ENCODE results near the gene CAPN10.

Gene CAPN10

DNA sequence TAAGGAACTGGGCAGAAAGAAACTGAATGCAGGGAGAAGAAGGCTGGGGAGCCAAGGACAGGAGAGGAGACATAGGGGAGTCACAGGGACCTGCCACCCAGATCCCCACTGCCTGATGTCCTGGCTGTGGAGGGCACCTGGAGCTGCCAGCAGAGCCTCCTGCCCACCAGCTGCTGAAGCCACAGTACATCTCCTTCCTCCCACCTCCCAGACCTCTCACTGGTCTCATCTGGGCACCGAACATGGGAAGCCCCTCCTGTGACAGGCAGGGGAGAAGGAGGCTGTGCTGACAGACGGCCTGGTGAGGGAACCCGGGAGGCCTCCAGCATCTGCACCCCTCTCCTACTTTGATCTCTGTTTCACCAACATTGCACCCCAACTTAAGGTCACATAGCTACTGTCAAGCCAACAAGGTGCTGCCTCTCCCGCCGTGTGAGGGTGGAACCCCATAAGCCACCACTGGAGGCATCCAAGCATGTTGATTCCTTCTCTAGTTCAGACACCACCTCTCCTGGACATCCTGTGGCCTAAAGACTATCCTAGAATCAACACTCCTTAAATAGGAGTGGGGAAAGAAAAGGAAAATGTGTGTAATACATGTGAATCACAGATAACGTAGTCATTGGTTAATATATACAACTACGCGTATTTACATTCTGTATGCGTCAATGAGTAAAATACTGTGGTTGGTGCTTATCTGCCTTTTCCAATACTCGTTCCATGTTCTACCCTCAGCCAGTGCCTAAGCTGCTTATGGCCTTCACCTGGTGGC lies 21.8 kb upstream of the CAPN10 start:
- H3K4me3 ChIP-seq (ENCODE audit: control insufficient read depth, low read depth, low read length), result no peak overlapping the region
- TF ChIP-seq, protein P1, sequence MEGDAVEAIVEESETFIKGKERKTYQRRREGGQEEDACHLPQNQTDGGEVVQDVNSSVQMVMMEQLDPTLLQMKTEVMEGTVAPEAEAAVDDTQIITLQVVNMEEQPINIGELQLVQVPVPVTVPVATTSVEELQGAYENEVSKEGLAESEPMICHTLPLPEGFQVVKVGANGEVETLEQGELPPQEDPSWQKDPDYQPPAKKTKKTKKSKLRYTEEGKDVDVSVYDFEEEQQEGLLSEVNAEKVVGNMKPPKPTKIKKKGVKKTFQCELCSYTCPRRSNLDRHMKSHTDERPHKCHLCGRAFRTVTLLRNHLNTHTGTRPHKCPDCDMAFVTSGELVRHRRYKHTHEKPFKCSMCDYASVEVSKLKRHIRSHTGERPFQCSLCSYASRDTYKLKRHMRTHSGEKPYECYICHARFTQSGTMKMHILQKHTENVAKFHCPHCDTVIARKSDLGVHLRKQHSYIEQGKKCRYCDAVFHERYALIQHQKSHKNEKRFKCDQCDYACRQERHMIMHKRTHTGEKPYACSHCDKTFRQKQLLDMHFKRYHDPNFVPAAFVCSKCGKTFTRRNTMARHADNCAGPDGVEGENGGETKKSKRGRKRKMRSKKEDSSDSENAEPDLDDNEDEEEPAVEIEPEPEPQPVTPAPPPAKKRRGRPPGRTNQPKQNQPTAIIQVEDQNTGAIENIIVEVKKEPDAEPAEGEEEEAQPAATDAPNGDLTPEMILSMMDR (IDR thresholded peaks at IDR 0.05; ENCODE audit: control insufficient read depth, insufficient read depth, low read depth, low read length, missing control alignments), result no peak
- DNase-seq (ENCODE audit: low read depth), result no peak

DNA sequence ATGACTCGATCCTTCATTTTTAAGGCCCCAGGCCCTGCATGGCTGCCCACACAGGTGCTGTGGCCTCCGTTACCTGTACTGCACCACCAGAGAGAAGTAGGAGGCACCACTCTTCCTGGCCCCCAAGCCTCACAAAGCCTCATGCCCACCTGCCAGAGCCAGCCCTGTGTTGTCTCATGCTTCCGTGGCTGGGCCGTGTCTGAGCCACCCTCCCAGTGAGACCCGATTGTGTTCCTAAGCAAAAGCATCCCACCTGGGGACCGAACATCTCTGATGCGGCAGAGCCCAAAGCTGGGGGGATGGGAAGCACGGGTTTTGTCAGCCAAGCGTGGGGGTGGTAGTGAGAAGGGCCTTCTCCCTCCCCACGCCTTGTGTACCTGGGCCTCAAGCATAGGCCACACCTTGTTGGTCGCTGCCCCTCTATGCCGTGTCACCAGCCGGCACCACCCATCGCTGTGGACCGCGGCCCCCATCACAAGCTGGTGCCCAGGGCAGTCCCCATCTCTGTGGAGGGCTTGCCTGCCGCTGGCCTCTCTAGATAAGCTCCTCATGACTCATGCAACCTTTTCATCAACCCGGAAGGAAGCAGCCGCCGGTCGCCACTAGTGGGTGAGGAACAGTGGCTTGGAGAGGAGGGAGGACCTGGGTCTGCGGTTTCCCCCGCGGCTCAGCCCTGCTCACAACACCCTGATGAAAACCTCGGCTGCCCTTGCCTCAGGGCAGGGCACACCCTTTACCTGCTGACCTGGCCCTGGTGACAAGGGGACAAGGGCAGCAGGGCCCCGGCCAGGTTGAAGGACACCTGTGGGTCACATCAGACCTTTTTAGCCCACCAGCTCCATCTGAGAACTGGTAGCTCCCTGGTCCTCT lies 21.0 kb upstream of the CAPN10 start:
- DNase-seq (ENCODE audit: low read depth), result no peak
- no peak overlapping the region; the same call in 1 of the 2 replicates for H3K4me3 ChIP-seq (ENCODE audit: control insufficient read depth, low read depth, low read length)
- TF ChIP-seq, protein P1 (IDR thresholded peaks at IDR 0.05; ENCODE audit: control insufficient read depth, insufficient read depth, low read depth, low read length, missing control alignments), result no peak

DNA sequence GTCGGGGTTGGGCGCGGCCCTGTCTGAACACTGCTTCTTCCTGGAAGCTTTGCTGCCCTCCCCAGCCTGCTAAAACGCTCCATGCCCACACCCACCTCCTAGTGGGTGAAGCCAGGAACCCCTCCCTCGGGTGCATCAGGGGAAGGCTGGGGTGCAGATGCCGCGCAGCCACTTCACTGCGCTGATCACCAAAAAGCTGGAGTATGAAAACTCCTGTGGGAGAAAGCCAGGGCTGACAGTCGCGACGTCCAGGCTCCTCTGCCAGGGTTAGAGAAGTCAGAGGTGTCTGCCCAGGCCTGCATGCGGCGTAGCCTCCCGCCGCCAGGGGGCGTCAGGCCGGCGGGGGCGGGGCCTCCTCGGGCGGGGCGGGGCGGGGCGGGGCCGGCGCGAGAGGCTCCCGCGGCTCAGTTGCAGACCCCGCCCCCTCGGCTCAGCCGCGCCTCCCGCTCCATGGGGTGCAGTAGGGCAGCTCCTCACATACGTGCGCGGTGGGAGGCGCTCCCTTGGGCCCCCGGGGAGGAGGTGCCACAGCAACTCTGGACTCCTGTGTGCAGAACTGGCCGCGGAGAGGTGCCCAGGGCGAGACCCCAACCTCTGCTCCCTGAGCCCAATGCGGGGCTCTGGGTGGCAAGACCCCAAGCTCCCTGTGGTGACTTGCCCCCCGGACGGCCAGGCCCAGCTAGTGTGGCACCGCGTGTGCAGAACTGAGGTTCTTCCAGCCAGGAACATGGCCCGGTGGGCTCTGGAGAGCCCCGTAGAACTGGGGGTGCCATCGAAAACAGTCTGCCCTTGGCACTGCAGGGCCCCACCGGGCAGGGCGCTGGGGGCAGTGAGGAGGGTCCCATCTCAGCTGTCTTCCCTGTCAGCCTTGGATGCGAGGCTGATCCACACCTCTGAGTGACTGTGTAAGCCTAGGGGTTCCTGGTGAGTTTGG lies 20.1 kb upstream of the CAPN10 start:
- peak overlapping the region; percentile 26 for H3K4me3 ChIP-seq (ENCODE audit: control insufficient read depth, low read depth, low read length)
- TF ChIP-seq, protein P1 (IDR thresholded peaks at IDR 0.05; ENCODE audit: control insufficient read depth, insufficient read depth, low read depth, low read length, missing control alignments), result peak; percentile 76
- no peak for DNase-seq (ENCODE audit: low read depth)

DNA sequence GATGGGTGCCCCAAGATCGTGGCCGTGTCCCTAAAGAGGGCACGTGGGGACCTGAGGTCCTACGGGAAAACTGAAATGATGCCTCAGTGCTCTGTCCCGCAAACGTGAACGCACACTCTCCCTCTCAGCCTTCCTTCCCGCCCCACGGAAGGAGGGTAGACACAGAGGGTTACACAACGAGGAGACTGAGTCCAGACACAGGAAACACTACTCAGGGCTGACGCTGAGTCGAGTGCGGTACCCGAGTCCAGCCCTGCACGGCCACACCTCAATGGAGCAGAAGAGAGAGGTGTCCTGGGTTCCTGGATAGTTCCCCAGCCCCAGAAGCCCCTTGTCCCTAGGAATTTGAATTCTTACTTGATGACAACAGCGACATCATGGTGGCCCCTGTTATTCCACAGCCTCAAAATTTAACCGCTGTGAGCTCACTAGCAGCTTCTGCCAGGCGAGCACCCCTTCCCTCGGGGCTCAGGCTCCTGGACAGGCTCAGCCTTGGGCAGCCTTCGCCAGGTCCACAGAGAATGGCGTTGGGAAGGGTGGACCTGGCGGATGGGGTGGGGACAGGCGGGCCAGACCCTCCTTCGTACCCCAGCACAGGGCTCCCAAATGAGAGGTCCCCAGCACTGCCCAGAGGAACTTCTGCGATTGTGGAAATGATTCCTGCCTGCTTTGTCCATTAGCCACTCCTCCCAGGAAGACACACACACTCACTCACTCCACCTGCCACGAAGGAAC lies 19.2 kb upstream of the CAPN10 start:
- TF ChIP-seq, protein P1 (IDR thresholded peaks at IDR 0.05; ENCODE audit: control insufficient read depth, insufficient read depth, low read depth, low read length, missing control alignments), result no peak
- DNase-seq (ENCODE audit: low read depth), result no peak
- H3K4me3 ChIP-seq (ENCODE audit: control insufficient read depth, low read depth, low read length), result peak overlapping the region; percentile 79

DNA sequence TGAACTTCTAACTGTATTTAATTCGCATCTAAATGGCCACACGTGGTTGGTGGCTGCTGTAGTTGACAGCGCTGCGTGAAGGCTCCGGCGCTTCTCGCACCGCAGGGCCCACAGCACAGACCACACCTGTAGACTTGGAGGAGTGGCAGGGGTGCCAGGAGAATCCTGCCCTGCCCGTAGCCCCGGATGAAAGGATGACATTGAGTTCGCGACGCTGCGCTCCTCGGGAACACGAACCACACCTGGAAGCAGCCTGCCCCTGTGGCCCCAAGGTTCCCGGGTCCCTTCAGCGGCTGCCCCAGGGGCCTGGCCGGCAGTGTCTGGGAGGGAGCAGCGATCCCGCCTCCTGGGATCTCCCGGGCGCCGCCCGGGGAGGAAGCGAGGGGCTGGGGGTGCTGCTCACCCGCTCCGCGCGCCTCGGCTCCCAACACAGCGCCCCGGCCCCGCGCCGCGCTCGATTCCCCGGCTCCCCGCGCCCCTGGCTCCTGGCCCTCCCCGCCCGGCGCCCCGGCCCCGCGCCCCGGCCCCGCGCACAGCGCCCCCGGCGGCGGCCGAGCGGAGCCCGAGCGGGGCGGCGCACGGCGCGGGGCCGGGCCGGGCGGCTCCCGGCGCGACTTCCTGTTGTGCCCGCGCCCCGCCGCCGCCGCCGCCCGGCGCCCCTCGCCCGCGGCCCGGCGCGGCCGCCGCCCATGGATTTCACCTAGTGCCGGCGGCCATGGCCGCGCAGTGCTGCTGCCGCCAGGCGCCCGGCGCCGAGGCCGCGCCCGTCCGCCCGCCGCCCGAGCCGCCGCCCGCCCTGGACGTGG lies 18.5 kb upstream of the CAPN10 start, which contains the start of gene RNPEPL1:
RNPEPL1 (plus strand) TSS at position 613 of the 806 bp plus-strand sequence; CDS start at position 716, 103 bp downstream.
- no peak for DNase-seq (ENCODE audit: low read depth)
- TF ChIP-seq, protein P1 (IDR thresholded peaks at IDR 0.05; ENCODE audit: control insufficient read depth, insufficient read depth, low read depth, low read length, missing control alignments), result peak; percentile 3
- H3K4me3 ChIP-seq (ENCODE audit: control insufficient read depth, low read depth, low read length), result peak within 1 kb of the TSS; percentile 79

Data from AG09309 (cell line).